GM13977 (cell line): ENCODE measurements around the gene SOCS3.

Source experiments
- DNase-seq: peaks from one replicate; pipeline ENCODE4 v3.0.0; 2012; ENCODE audit warnings: low spot score
- in situ Hi-C: fragments of 300-500 bp; cut with MboI; formaldehyde crosslinking; loops from one replicate; pipeline ENCODE4 v1.12.0; 2022; ENCODE audit warnings: low sequenced_read_pairs, low pct_unique_long_range_greater_than_20kb, mixed read lengths, inconsistent platforms; ENCODE audit not compliant: unreplicated experiment
- TF ChIP-seq, protein P1 (sequence below): IDR thresholded peaks from 2 replicates; pipeline ENCODE4 v1.5.1; 2012; ENCODE audit warnings: mild to moderate bottlenecking, control low read depth; ENCODE audit not compliant: insufficient read depth; ENCODE audit errors: extremely low read depth, missing control alignments

SOCS3 gene

DNA sequence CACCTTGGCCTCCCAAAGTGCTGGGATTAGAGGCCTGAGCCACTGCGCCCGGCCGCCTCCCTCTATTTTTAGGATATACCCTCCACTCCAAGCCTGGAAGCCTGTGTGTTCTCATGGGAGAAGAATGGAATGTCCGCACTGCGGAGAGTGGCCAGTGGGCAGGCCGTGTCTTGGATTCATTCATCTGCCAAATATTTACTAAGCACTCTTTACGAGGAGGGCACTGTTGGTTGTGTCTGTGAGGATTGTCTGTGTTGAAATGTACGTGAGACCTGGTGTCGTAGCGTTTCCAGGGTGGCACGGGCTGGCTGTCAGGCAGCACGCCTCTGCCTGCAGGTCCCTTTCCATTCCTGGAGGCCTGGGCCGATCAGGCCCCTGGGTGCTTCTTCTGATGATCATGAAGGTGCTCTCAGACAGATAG, 37.8 kb upstream of the SOCS3 start:
- DNase-seq, result no peak
- TF ChIP-seq, protein P1, sequence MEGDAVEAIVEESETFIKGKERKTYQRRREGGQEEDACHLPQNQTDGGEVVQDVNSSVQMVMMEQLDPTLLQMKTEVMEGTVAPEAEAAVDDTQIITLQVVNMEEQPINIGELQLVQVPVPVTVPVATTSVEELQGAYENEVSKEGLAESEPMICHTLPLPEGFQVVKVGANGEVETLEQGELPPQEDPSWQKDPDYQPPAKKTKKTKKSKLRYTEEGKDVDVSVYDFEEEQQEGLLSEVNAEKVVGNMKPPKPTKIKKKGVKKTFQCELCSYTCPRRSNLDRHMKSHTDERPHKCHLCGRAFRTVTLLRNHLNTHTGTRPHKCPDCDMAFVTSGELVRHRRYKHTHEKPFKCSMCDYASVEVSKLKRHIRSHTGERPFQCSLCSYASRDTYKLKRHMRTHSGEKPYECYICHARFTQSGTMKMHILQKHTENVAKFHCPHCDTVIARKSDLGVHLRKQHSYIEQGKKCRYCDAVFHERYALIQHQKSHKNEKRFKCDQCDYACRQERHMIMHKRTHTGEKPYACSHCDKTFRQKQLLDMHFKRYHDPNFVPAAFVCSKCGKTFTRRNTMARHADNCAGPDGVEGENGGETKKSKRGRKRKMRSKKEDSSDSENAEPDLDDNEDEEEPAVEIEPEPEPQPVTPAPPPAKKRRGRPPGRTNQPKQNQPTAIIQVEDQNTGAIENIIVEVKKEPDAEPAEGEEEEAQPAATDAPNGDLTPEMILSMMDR, result no peak
- in situ Hi-C loops, result no loop called here

DNA sequence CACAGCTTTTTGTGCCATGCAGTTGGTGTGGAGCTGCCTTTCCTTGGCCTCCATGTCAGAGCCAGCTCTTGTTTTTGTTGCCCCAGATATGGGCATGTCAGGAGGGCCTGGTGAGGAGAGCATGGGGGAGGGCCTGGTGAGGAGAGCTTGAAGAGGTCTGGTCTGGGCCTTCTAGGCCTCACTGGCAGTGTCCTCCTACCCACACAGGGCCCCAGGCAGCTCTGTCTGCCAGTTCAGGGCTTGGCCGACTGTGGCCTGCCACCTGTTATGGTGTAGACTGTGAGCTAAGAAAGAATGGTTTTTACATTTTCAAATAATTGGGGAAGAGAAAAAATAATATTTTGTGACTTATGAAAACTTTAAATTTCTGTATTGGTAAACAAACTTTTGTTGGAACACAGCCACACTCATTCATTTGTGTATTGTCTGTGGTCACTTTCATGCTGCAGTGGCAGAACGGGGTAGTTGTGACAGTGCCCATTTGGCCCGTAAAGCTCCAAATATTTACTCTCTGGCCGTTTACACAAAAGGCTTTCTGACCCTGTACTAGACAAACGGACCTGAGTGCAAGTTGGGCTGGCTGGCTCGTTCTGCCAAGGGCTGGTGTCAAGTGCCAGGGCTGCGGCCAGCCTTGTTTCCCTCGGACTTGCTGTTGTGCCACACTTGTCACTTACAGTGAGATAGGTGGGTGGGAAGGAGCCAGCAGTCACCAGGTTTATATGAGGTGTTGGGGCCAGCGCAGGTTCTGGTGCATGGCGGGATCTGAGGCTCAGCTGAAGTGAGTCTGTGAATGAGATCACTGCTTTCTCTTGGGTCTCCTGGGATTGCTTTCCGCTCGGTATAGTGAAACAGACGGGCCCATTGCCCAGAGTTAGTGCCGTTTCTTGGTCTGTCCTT, 36.8 kb upstream of the SOCS3 start:
- in situ Hi-C loops, result no loop called here
- no peak for DNase-seq
- TF ChIP-seq, protein P1, result no peak

DNA sequence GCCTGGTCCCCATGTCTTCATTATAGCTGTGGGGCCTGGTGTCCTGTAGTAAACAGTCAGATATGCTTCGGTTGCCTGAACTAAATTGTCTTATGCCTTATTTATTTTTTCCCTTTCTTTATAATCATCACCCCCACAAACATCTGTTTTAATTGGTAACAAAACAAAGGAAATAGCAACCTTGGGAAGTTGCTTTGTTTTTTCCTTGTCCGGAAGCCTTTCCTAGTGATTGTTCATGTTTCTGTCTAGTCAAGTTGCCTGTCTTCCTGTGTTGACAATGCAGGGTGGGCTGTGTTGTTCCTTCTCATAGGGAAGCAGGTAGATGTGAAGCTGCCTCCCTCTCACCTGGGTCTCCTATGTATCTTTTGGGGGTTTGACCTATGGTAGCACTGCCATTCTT, 35.3 kb upstream of the SOCS3 start:
- TF ChIP-seq, protein P1, result no peak
- in situ Hi-C loops, result no loop called here
- DNase-seq, result no peak

DNA sequence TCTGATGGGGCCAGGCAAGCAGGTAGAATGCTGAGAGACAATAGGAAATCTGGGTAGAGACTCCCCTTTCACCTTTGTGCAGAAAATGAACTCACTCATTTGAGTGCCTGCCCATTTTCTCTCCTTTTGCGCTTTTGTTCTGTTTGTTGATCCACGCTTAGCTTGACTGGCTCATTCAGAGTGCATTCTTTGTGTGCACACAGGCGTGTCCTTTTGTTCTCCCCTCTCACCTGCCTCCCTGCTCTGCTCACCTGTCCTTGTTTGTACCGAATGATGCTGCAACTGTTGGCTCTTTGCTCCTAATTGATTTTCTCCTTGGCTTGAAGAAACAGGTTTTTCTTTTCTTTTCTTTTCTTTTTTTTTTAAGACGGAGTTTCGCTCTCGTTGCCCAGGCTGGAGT, 34.3 kb upstream of the SOCS3 start:
- no peak for DNase-seq
- in situ Hi-C loops, result no loop called here
- TF ChIP-seq, protein P1, result no peak

DNA sequence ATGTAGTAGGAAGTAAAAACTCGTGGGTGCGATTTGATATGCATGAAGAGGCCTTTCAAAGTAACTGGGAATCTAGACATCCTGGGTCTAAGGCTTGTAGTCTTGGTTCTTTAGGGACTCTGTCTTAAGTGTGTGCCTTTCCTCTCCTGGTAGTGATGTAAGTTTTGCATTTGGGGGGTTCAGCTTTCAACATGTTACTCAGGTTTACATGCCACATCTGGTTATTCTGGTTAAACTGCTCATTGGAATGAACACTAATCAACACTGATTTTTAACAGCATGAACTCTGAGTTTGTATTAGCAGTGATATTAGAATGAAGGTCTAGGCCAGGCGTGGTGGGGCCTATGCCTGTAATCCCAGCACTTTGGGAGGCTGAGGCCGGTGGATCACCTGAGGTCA, 33.7 kb upstream of the SOCS3 start:
- DNase-seq, result no peak
- in situ Hi-C loops, result no loop called here
- TF ChIP-seq, protein P1, result no peak

DNA sequence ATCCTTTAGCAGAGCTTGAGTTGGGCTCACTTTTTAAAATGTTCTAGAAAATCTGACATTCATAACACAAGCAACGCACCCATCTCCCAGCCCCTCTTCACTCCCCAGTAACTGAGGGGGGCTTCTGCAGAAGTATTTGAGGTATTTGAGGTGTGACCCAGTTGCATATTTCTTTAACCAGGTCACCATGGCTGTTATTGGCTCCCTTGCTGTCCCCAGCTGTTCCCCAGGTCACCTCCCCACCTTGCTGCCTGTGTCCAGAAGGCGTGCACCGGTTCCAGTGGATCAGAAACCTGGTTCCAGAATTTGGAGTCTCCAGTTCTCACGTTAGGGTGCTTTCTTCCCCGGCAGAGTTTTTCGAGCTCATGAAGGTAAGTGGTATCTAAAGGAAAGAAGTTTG, 32.4 kb upstream of the SOCS3 start:
- no peak for DNase-seq
- in situ Hi-C loops, result no loop called here
- TF ChIP-seq, protein P1, result no peak
